ENCODE data around the gene CBX3.
"Not testable (repeated sequence)": the region's sequence is repeated elsewhere in the genome, so short reads cannot be mapped to it uniquely, and the experiment has no call there.

The CBX3 gene

GRCh38 chr7:26170663-26171062 lies 30.9 kb upstream of the CBX3 start:
- DNase-seq (ENCODE audit: low spot score), result no peak

- no peak for DNase-seq (ENCODE audit: low spot score)
Measured at GRCh38 chr7:26171601-26172000, 29.9 kb upstream of the CBX3 start.

GRCh38 chr7:26172048-26172447 lies 29.5 kb upstream of the CBX3 start:
- DNase-seq (ENCODE audit: low spot score), result no peak

- DNase-seq (ENCODE audit: low spot score), result not testable (repeated sequence)
Measured at GRCh38 chr7:26175903-26176302, 25.6 kb upstream of the CBX3 start.

GRCh38 chr7:26176696-26177095 lies 24.8 kb upstream of the CBX3 start:
- not testable (repeated sequence) for DNase-seq (ENCODE audit: low spot score)

GRCh38 chr7:26177269-26177668 lies 24.3 kb upstream of the CBX3 start:
- DNase-seq (ENCODE audit: low spot score), result not testable (repeated sequence)

- DNase-seq (ENCODE audit: low spot score), result no peak
Measured at GRCh38 chr7:26178272-26178960, 23.1 kb upstream of the CBX3 start.

GRCh38 chr7:26179422-26179821 lies 22.1 kb upstream of the CBX3 start:
- DNase-seq (ENCODE audit: low spot score), result no peak

GRCh38 chr7:26179826-26180497 lies 21.6 kb upstream of the CBX3 start:
- DNase-seq (ENCODE audit: low spot score), result no peak

GRCh38 chr7:26180792-26181198 lies 20.8 kb upstream of the CBX3 start:
- no peak for DNase-seq (ENCODE audit: low spot score)

- no peak for DNase-seq (ENCODE audit: low spot score)
Measured at GRCh38 chr7:26181474-26182227, 19.9 kb upstream of the CBX3 start.

- no peak for DNase-seq (ENCODE audit: low spot score)
Measured at GRCh38 chr7:26182283-26182682, 19.3 kb upstream of the CBX3 start.

GRCh38 chr7:26182706-26183105 lies 18.8 kb upstream of the CBX3 start:
- DNase-seq (ENCODE audit: low spot score), result no peak

GRCh38 chr7:26183545-26184280 lies 17.8 kb upstream of the CBX3 start:
- no peak for DNase-seq (ENCODE audit: low spot score)

GRCh38 chr7:26184281-26185101 lies 17.1 kb upstream of the CBX3 start:
- not testable (repeated sequence) for DNase-seq (ENCODE audit: low spot score)

- DNase-seq (ENCODE audit: low spot score), result no peak
Measured at GRCh38 chr7:26185131-26185843, 16.3 kb upstream of the CBX3 start.

- no peak for DNase-seq (ENCODE audit: low spot score)
Measured at GRCh38 chr7:26185844-26186180, 15.7 kb upstream of the CBX3 start.

GRCh38 chr7:26186364-26187311 lies 14.9 kb upstream of the CBX3 start:
- no peak for DNase-seq (ENCODE audit: low spot score)

- DNase-seq (ENCODE audit: low spot score), result no peak
Measured at GRCh38 chr7:26187380-26188205, 14.0 kb upstream of the CBX3 start.

Data from GM03348 (cell line).